Fibroblast of mammary gland (primary cell): ENCODE data around the gene MAN1C1.

Experiments
- DNase-seq: peaks from one replicate; pipeline ENCODE4 v3.0.0-alpha.2; 2010; ENCODE audit warnings: low read depth
- H3K4me3 ChIP-seq: 2 replicates; pipeline ENCODE4 v1.5.1; 2011; ENCODE audit warnings: low read depth, mild to moderate bottlenecking, low read length, moderate library complexity; ENCODE audit not compliant: control insufficient read depth
- CTCF ChIP-seq: conservative IDR thresholded peaks from 2 replicates; pipeline ENCODE4 v1.5.1; 2011; ENCODE audit warnings: low read depth, low read length, inconsistent platforms; ENCODE audit not compliant: control insufficient read depth, insufficient read depth

Gene MAN1C1

GRCh38 chr1:25804244-25804963, 187.8 kb downstream of the MAN1C1 start:
- DNase-seq = peak; percentile 76
- no peak overlapping the region for H3K4me3 ChIP-seq
- TF ChIP-seq CTCF = no peak

GRCh38 chr1:25804964-25805862, 188.6 kb downstream of the MAN1C1 start:
- no peak overlapping the region for H3K4me3 ChIP-seq
- no peak for DNase-seq
- TF ChIP-seq CTCF = no peak

- no peak overlapping the region for H3K4me3 ChIP-seq
- no peak for TF ChIP-seq CTCF
- DNase-seq = peak; percentile 66
These were observed 189.3 kb downstream of the MAN1C1 start for GRCh38 chr1:25805863-25806225.

- no peak for TF ChIP-seq CTCF
- DNase-seq = peak; percentile 88
- H3K4me3 ChIP-seq = no peak overlapping the region
These were observed 189.8 kb downstream of the MAN1C1 start for GRCh38 chr1:25806418-25806817.

- no peak overlapping the region for H3K4me3 ChIP-seq
- no peak for DNase-seq
- TF ChIP-seq CTCF = no peak
These were observed 191.1 kb downstream of the MAN1C1 start for GRCh38 chr1:25807480-25808390.
